Measurements from ENCODE around the gene TRIO.

DNA sequence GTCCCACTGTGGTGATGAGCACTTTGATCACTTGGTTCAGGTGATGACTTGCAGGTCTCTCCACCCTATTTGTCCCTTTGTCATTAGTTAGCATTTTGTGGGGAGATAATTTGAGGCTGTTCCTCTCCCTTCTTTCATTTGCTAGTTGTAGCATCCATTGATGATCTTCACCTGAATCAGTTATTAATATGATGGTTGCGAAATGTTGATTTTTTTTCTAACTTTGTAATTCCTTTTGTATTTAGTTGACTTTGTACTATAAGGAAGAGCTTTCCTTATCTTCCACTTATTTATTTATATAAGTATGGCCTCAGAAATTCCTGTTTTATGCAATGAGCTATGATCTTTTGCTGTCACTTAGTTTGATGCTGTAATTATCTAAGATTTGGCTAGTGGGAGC lies 12.6 kb downstream of the TRIO start:
- TF ChIP-seq, protein P1, sequence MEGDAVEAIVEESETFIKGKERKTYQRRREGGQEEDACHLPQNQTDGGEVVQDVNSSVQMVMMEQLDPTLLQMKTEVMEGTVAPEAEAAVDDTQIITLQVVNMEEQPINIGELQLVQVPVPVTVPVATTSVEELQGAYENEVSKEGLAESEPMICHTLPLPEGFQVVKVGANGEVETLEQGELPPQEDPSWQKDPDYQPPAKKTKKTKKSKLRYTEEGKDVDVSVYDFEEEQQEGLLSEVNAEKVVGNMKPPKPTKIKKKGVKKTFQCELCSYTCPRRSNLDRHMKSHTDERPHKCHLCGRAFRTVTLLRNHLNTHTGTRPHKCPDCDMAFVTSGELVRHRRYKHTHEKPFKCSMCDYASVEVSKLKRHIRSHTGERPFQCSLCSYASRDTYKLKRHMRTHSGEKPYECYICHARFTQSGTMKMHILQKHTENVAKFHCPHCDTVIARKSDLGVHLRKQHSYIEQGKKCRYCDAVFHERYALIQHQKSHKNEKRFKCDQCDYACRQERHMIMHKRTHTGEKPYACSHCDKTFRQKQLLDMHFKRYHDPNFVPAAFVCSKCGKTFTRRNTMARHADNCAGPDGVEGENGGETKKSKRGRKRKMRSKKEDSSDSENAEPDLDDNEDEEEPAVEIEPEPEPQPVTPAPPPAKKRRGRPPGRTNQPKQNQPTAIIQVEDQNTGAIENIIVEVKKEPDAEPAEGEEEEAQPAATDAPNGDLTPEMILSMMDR (conservative IDR thresholded peaks at IDR 0.05; ENCODE audit: low read depth, low read length) = no peak
- no peak for TF ChIP-seq EZH2 (IDR thresholded peaks at IDR 0.05; ENCODE audit: borderline replicate concordance, low read depth, low read length, poor library complexity, severe bottlenecking)

Data from A673 (cell line).